Neural cell (in vitro differentiated cells): ENCODE measurements around the gene TMEM131. TPM values are rescaled to one million over a fixed set of nuclear protein-coding genes. Genes with fewer than 3 reads are reported as not detected.

Experiments
- H2AFZ ChIP-seq: fragments of 200-600, 300-800 bp; sonication (generic), shearing (Covaris generic); 2 replicates; pipeline ENCODE4 v1.6.0; 2014; ENCODE audit warnings: low read depth, mild to moderate bottlenecking, antibody characterized with exemption, low read length, moderate library complexity
- H3F3A ChIP-seq: fragments of 200-600 bp; shearing (Covaris generic); 2 replicates; pipeline ENCODE4 v1.6.1; 2016; ENCODE audit warnings: mild to moderate bottlenecking, moderate library complexity, mixed read lengths, antibody characterized with exemption, low read length; ENCODE audit not compliant: insufficient read depth, poor library complexity, severe bottlenecking
- H3K27ac ChIP-seq: fragments of 200-600, 300-800 bp; sonication (generic), shearing (Covaris generic); 2 replicates; pipeline ENCODE4 v1.5.1; 2014; ENCODE audit warnings: mild to moderate bottlenecking, low read length, moderate library complexity
- H3K27me3 ChIP-seq: fragments of 300-800, 200-600 bp; sonication (generic), shearing (Covaris generic); 2 replicates; pipeline ENCODE4 v1.6.0; 2014; ENCODE audit warnings: mild to moderate bottlenecking, low read depth, low read length, moderate library complexity; ENCODE audit not compliant: insufficient read depth
- H3K36me3 ChIP-seq: fragments of 300-800, 200-600 bp; sonication (generic), shearing (Covaris generic); 2 replicates; pipeline ENCODE4 v1.5.1; 2014; ENCODE audit warnings: mild to moderate bottlenecking, antibody characterized with exemption, low read length, moderate library complexity; ENCODE audit not compliant: insufficient read depth
- H3K4me2 ChIP-seq: fragments of 300-800, 200-600 bp; sonication (generic), shearing (Covaris generic); 2 replicates; pipeline ENCODE4 v1.6.0; 2014; ENCODE audit warnings: mild to moderate bottlenecking, low read length
- H3K4me3 ChIP-seq: fragments of 300-800, 200-600 bp; sonication (generic), shearing (Covaris generic); 2 replicates; pipeline ENCODE4 v1.5.1; 2014; ENCODE audit warnings: mild to moderate bottlenecking, low read length, moderate library complexity
- H3K79me2 ChIP-seq: fragments of 200-600 bp; shearing (Covaris generic); replicated peaks from 2 replicates; pipeline ENCODE4 v1.6.0; 2014; ENCODE audit warnings: mild to moderate bottlenecking, low read length, moderate library complexity; ENCODE audit not compliant: insufficient read depth
- H3K9ac ChIP-seq: fragments of 300-800, 200-600 bp; sonication (generic), shearing (Covaris generic); 2 replicates; pipeline ENCODE4 v1.6.1; 2016; ENCODE audit warnings: mild to moderate bottlenecking, low read length, mixed read lengths
- H3K9me2 ChIP-seq: fragments of 200-600 bp; shearing (Covaris generic); 2 replicates; pipeline ENCODE4 v1.6.1; 2016; ENCODE audit warnings: mild to moderate bottlenecking, low read length, mixed read lengths; ENCODE audit not compliant: insufficient read depth
- H3K9me3 ChIP-seq: fragments of 200-600, 300-800 bp; sonication (generic), shearing (Covaris generic); 2 replicates; pipeline ENCODE4 v1.6.1; 2016; ENCODE audit warnings: mild to moderate bottlenecking, mixed run types, low read length, moderate library complexity, mixed read lengths
- H4K20me1 ChIP-seq: fragments of 200-600 bp; shearing (Covaris generic); 2 replicates; pipeline ENCODE4 v1.6.1; 2016; ENCODE audit warnings: mild to moderate bottlenecking, mixed run types; ENCODE audit not compliant: insufficient read depth
- EP300 ChIP-seq: fragments of 450-650 bp; conservative IDR thresholded peaks from 2 replicates; pipeline ENCODE4 v1.6.1; 2014; ENCODE audit warnings: antibody characterized with exemption, mild to moderate bottlenecking, moderate library complexity; ENCODE audit not compliant: poor library complexity, severe bottlenecking
- EZH2 ChIP-seq: fragments of 200-600, 300-800 bp; shearing (Covaris generic), sonication (generic); IDR thresholded peaks from 2 replicates; pipeline ENCODE4 v1.6.1; 2014; ENCODE audit warnings: antibody characterized with exemption, low read length, borderline replicate concordance, mild to moderate bottlenecking; ENCODE audit not compliant: insufficient read depth, poor library complexity, severe bottlenecking
- MXI1 ChIP-seq: fragments of 450-650 bp; conservative IDR thresholded peaks from 2 replicates; pipeline ENCODE4 v1.6.1; 2014; ENCODE audit warnings: antibody characterized with exemption, mild to moderate bottlenecking; ENCODE audit not compliant: poor library complexity, severe bottlenecking
- POLR2AphosphoS5 ChIP-seq: IDR thresholded peaks from 2 replicates; pipeline ENCODE4 v1.6.1; 2012
- RAD21 ChIP-seq: fragments of 450-650 bp; conservative IDR thresholded peaks from 2 replicates; pipeline ENCODE4 v1.6.1; 2014; ENCODE audit warnings: antibody characterized with exemption, mild to moderate bottlenecking, moderate library complexity
- REST ChIP-seq: IDR thresholded peaks from 2 replicates; pipeline ENCODE4 v1.6.1; 2012; ENCODE audit warnings: borderline replicate concordance
- SMC3 ChIP-seq: fragments of 450-650 bp; conservative IDR thresholded peaks from 2 replicates; pipeline ENCODE4 v1.6.1; 2014; ENCODE audit warnings: antibody characterized with exemption, mild to moderate bottlenecking, moderate library complexity; ENCODE audit not compliant: poor library complexity
- TAF1 ChIP-seq: IDR thresholded peaks from 2 replicates; pipeline ENCODE4 v1.6.1; 2012; ENCODE audit warnings: low read depth
- polyA plus RNA-seq: library from polyadenylated mRNA; depleted of rRNA; stranded (reverse); fragments of >200 nt; gene quantifications from 2 replicates; pipeline ENCODE4 v1.2.3, GENCODE V29; 2014
- TF ChIP-seq, protein P1 (sequence below): fragments of 450-650 bp; IDR thresholded peaks from 2 replicates; pipeline ENCODE4 v1.5.1; 2014; ENCODE audit warnings: antibody characterized with exemption, mild to moderate bottlenecking, moderate library complexity; ENCODE audit not compliant: poor library complexity, severe bottlenecking

TMEM131 gene
- polyA plus RNA-seq, 1 donor from 2014 or later: 9.6 TPM

GRCh38 chr2:97758131-97758705 lies 237.5 kb downstream of the TMEM131 start:
- Histone ChIP-seq H3K9me2 (no peaks in the 10 kb centered on the region), H3K79me2 (no peaks in the 10 kb centered on the region), H3K27ac (no peak overlapping the region), H3K9me3 (no peaks in the 10 kb centered on the region), H3K4me2 (no peak overlapping the region), H3K9ac (no peak overlapping the region), H3K4me3 (no peak overlapping the region), H2AFZ (no peak overlapping the region), H3K27me3 (no peaks in the 10 kb centered on the region), H3F3A (no peaks in the 10 kb centered on the region), H3K36me3 (no peaks in the 10 kb centered on the region), H4K20me1 (no peaks in the 10 kb centered on the region)
- TF ChIP-seq POLR2AphosphoS5: no peak
- no peak for TF ChIP-seq EZH2

DNA sequence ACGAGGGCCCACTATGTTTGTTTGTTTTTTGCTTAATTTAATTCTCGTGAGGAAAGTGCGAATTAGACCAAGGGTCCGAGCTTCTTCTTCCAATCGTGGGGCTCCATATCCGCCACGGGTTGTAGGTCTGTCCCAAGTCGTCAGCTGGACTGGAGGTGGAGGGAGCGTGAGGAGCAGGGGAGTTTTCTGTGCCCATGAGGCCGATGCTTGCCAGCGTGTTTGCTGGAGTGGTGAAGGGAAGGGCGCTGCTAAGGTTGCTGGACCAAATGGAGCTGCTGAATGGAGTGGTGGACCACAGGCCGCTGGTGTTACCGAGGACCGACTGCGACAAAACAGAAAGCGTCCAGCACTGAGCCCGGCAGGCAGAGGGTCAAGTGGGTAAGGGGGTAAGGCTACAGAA lies 238.7 kb downstream of the TMEM131 start:
- Histone ChIP-seq H3K9me3 (no peaks in the 10 kb centered on the region), H3K36me3 (no peaks in the 10 kb centered on the region), H3K9ac (no peak overlapping the region), H2AFZ (no peak overlapping the region), H4K20me1 (no peaks in the 10 kb centered on the region), H3K27me3 (no peaks in the 10 kb centered on the region), H3K79me2 (no peaks in the 10 kb centered on the region), H3F3A (no peaks in the 10 kb centered on the region), H3K4me3 (no peak overlapping the region), H3K9me2 (no peaks in the 10 kb centered on the region), H3K4me2 (no peak overlapping the region), H3K27ac (no peak overlapping the region)
- TF ChIP-seq EP300: no peak
- no peak for TF ChIP-seq TAF1
- TF ChIP-seq MXI1: no peak
- no peak for TF ChIP-seq EZH2
- TF ChIP-seq REST: no peak
- TF ChIP-seq, protein P1, sequence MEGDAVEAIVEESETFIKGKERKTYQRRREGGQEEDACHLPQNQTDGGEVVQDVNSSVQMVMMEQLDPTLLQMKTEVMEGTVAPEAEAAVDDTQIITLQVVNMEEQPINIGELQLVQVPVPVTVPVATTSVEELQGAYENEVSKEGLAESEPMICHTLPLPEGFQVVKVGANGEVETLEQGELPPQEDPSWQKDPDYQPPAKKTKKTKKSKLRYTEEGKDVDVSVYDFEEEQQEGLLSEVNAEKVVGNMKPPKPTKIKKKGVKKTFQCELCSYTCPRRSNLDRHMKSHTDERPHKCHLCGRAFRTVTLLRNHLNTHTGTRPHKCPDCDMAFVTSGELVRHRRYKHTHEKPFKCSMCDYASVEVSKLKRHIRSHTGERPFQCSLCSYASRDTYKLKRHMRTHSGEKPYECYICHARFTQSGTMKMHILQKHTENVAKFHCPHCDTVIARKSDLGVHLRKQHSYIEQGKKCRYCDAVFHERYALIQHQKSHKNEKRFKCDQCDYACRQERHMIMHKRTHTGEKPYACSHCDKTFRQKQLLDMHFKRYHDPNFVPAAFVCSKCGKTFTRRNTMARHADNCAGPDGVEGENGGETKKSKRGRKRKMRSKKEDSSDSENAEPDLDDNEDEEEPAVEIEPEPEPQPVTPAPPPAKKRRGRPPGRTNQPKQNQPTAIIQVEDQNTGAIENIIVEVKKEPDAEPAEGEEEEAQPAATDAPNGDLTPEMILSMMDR: no peak
- no peak for TF ChIP-seq POLR2AphosphoS5
- TF ChIP-seq RAD21: no peak
- no peak for TF ChIP-seq SMC3
